ENCODE data around the gene ZNF827. TPM values are rescaled to one million over a fixed set of nuclear protein-coding genes. Genes with fewer than 3 reads are reported as not detected.

The ZNF827 gene
- total RNA-seq, 2 donors from 2014 or later = 20.0 to 26.9 TPM

GRCh38 chr4:145782756-145783155, 155.9 kb downstream of the ZNF827 start:
- no peak for ATAC-seq
- peak overlapping the region in 1 of 2 donors; percentile 51 for H3K27ac Mint-ChIP-seq
- peaks cover 3 to 18% of the 10 kb centered on the region in 2 donors for H3K9me3 Mint-ChIP-seq
- no peak for DNase-seq (ENCODE audit: low spot score in 2 of 2)
- peaks cover 40 to 74% of the 10 kb centered on the region in 2 donors for H3K36me3 Mint-ChIP-seq

- Mint-ChIP-seq H3K36me3 (peaks cover 40 to 64% of the 10 kb centered on the region in 2 donors), H3K27ac (no peak overlapping the region), H3K9me3 (peaks cover 3 to 18% of the 10 kb centered on the region in 2 donors)
- ATAC-seq = no peak
- no peak for DNase-seq (ENCODE audit: low spot score in 2 of 2)
These were observed 157.3 kb downstream of the ZNF827 start for GRCh38 chr4:145781351-145781750.

GRCh38 chr4:145779319-145779801, 159.3 kb downstream of the ZNF827 start:
- DNase-seq (ENCODE audit: low spot score in 2 of 2) (no peak), ATAC-seq (no peak)
- H3K27ac Mint-ChIP-seq = no peak overlapping the region
- H3K36me3 Mint-ChIP-seq = peaks cover 35 to 47% of the 10 kb centered on the region in 2 donors
- peaks cover 3 to 6% of the 10 kb centered on the region in 2 donors for H3K9me3 Mint-ChIP-seq

- ATAC-seq = no peak
- Mint-ChIP-seq H3K27ac (no peak overlapping the region), H3K36me3 (peaks cover 26 to 35% of the 10 kb centered on the region in 2 donors), H3K9me3 (no peaks in the 10 kb centered on the region)
- no peak for DNase-seq (ENCODE audit: low spot score in 2 of 2)
These were observed 162.4 kb downstream of the ZNF827 start for GRCh38 chr4:145776208-145776607.

- DNase-seq (ENCODE audit: low spot score in 2 of 2) (no peak), ATAC-seq (no peak)
- Mint-ChIP-seq H3K9me3 (no peaks in the 10 kb centered on the region), H3K36me3 (peaks cover 26 to 36% of the 10 kb centered on the region in 2 donors), H3K27ac (peak overlapping the region in 1 of 2 donors; percentile 59)
These were observed 163.2 kb downstream of the ZNF827 start for GRCh38 chr4:145775406-145775805.

- H3K36me3 Mint-ChIP-seq = peaks cover 27 to 33% of the 10 kb centered on the region in 2 donors
- peak overlapping the region; percentile 58 to 67 for H3K27ac Mint-ChIP-seq
- ATAC-seq = no peak
- no peak for DNase-seq (ENCODE audit: low spot score in 2 of 2)
- no peaks in the 10 kb centered on the region for H3K9me3 Mint-ChIP-seq
These were observed 164.2 kb downstream of the ZNF827 start for GRCh38 chr4:145774473-145774872.

GRCh38 chr4:145773581-145774234, 164.9 kb downstream of the ZNF827 start:
- Mint-ChIP-seq H3K27ac (peak overlapping the region; percentile 58 to 67), H3K9me3 (no peaks in the 10 kb centered on the region), H3K36me3 (peaks cover 25 to 27% of the 10 kb centered on the region in 2 donors)
- ATAC-seq = peak; percentile 76 to 91
- no peak for DNase-seq (ENCODE audit: low spot score in 2 of 2)

- Mint-ChIP-seq H3K36me3 (peaks cover 28 to 31% of the 10 kb centered on the region in 2 donors), H3K27ac (no peak overlapping the region)
- DNase-seq (ENCODE audit: low spot score in 2 of 2) = no peak
These were observed 166.3 kb downstream of the ZNF827 start for GRCh38 chr4:145772347-145772746.

GRCh38 chr4:145770124-145770523, 168.5 kb downstream of the ZNF827 start:
- no peak overlapping the region for H3K27ac Mint-ChIP-seq
- peaks cover 0 to 6% of the 10 kb centered on the region in 2 donors for H3K9me3 Mint-ChIP-seq
- ATAC-seq (no peak), DNase-seq (ENCODE audit: low spot score in 2 of 2) (no peak)
- H3K36me3 Mint-ChIP-seq = peaks cover 41 to 51% of the 10 kb centered on the region in 2 donors

More at GRCh38 chr4:145772347-145772746, 166.3 kb downstream of the ZNF827 start:
- ATAC-seq = no peak
- no peaks in the 10 kb centered on the region for H3K9me3 Mint-ChIP-seq

GRCh38 chr4:145769450-145770037, 169.1 kb downstream of the ZNF827 start:
- ATAC-seq = no peak
- peaks cover 47 to 57% of the 10 kb centered on the region in 2 donors for H3K36me3 Mint-ChIP-seq

GRCh38 chr4:145766273-145766672, 172.3 kb downstream of the ZNF827 start:
- peak overlapping the region in 1 of 2 donors; percentile 95 for H3K27ac Mint-ChIP-seq
- peaks cover 48 to 60% of the 10 kb centered on the region in 2 donors for H3K36me3 Mint-ChIP-seq

More at GRCh38 chr4:145769450-145770037, 169.1 kb downstream of the ZNF827 start:
- no peak for DNase-seq (ENCODE audit: low spot score in 2 of 2)
- Mint-ChIP-seq H3K27ac (no peak overlapping the region), H3K9me3 (peaks cover 0 to 6% of the 10 kb centered on the region in 2 donors)

GRCh38 chr4:145763399-145763798, 175.2 kb downstream of the ZNF827 start:
- H3K9me3 Mint-ChIP-seq = peaks cover 0 to 6% of the 10 kb centered on the region in 2 donors
- no peak for DNase-seq (ENCODE audit: low spot score in 2 of 2)
- no peak overlapping the region for H3K27ac Mint-ChIP-seq
- peaks cover 55 to 76% of the 10 kb centered on the region in 2 donors for H3K36me3 Mint-ChIP-seq
- no peak for ATAC-seq

More at GRCh38 chr4:145766273-145766672, 172.3 kb downstream of the ZNF827 start:
- DNase-seq (ENCODE audit: low spot score in 2 of 2) = no peak
- H3K9me3 Mint-ChIP-seq = peaks cover 0 to 6% of the 10 kb centered on the region in 2 donors
- peak in 1 of 2 donors; percentile 57 for ATAC-seq

GRCh38 chr4:145762719-145763118, 175.9 kb downstream of the ZNF827 start:
- Mint-ChIP-seq H3K9me3 (peaks cover 0 to 6% of the 10 kb centered on the region in 2 donors), H3K36me3 (peaks cover 58 to 76% of the 10 kb centered on the region in 2 donors), H3K27ac (no peak overlapping the region)
- ATAC-seq (no peak), DNase-seq (ENCODE audit: low spot score in 2 of 2) (no peak)

GRCh38 chr4:145760961-145761929, 177.4 kb downstream of the ZNF827 start:
- DNase-seq (ENCODE audit: low spot score in 2 of 2) (no peak), ATAC-seq (no peak)
- peak overlapping the region in 1 of 2 donors; percentile 85 for H3K27ac Mint-ChIP-seq
- peaks cover 0 to 1% of the 10 kb centered on the region in 2 donors for H3K9me3 Mint-ChIP-seq
- peaks cover 46 to 73% of the 10 kb centered on the region in 2 donors for H3K36me3 Mint-ChIP-seq

- Mint-ChIP-seq H3K36me3 (peaks cover 36 to 69% of the 10 kb centered on the region in 2 donors), H3K9me3 (no peaks in the 10 kb centered on the region), H3K27ac (no peak overlapping the region)
- DNase-seq (ENCODE audit: low spot score in 2 of 2) (no peak), ATAC-seq (peak in 1 of 2 donors; percentile 18)
These were observed 178.4 kb downstream of the ZNF827 start for GRCh38 chr4:145760176-145760575.

- no peak for ATAC-seq
- H3K9me3 Mint-ChIP-seq = no peaks in the 10 kb centered on the region
- H3K36me3 Mint-ChIP-seq = peaks cover 13 to 49% of the 10 kb centered on the region in 2 donors
- no peak overlapping the region for H3K27ac Mint-ChIP-seq
- no peak for DNase-seq (ENCODE audit: low spot score in 2 of 2)
These were observed 181.4 kb downstream of the ZNF827 start for GRCh38 chr4:145757188-145757587.

Measured in activated naive CD4-positive, alpha-beta T cell treated with anti-CD3 and anti-CD28 coated beads, Interleukin-2, amount 50 U/mL, for 72 hours (primary cell).